Muscle of back (tissue), 11 donors: Measurements from ENCODE around the gene YPEL2. TPM values are rescaled to one million over a fixed set of nuclear protein-coding genes. Genes with fewer than 3 reads are reported as not detected.
A peak's percentile ranks its signal among the peaks of the same experiment; 100 is the strongest.

Experiments
- DNase-seq, 3 donors: peaks; one replicate each; pipeline versions ENCODE4 v3.0.0 to v3.0.0-alpha.2; 2013
- polyA plus RNA-seq, 10 donors: library from polyadenylated mRNA; unstranded; fragments of 120-200 nt; gene quantifications; one replicate each; pipeline ENCODE4 v1.2.1, GENCODE V29; 2013; ENCODE audit not compliant: insufficient read length in 10 of 10

YPEL2 gene
- polyA plus RNA-seq, 10 donors = 10.8 to 17.4 (median 14.4) TPM

DNA sequence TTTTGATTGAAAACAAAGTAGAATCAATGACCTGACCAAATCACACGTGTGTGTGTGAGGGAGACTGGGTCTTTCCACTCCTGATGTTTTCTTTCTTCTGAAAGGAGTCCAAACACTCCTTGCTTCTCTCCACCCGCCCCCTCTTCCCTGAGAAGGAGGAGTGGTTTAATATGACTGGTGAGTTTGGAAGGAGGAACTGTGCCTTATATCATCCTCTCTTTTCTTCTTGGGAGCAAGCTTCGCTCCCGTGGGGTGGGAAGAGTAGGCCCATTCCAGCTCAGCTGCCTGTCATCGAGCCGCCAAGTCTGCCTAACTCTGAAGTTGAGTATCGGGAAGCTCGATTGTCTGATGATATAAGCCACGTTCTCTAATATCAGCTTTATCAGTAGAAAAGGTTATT, 96.5 kb downstream of the YPEL2 start:
- peak in 1 of 3 donors; percentile 64 for DNase-seq

DNA sequence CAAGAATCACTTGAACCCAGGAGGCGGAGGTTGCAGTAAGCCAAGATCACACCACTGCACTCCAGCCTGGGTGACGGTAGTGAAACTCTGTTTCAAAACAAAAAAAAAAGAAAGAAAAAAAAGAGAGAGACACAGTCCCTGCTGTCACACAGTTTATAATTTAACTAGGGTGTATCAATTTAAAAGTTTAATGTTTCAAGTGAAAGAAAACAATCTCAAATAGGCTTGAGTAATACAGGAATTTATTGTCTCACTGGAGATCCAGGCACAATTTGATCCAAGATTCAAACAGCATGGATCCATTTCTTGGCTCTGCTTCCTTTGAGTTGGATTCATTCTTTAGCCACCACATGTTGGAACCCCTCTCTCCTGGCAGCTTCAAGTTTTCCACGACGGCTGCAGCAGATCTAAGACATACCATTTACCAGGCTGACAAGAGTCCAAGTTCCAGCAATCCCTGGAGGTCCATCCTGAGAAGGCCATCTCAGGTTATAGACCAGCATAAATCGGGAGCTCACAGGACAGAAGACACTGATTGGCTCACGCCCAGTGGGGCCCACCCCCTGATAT, 97.5 kb downstream of the YPEL2 start:
- peak in 2 of 3 donors; percentile 58 to 73 for DNase-seq

DNA sequence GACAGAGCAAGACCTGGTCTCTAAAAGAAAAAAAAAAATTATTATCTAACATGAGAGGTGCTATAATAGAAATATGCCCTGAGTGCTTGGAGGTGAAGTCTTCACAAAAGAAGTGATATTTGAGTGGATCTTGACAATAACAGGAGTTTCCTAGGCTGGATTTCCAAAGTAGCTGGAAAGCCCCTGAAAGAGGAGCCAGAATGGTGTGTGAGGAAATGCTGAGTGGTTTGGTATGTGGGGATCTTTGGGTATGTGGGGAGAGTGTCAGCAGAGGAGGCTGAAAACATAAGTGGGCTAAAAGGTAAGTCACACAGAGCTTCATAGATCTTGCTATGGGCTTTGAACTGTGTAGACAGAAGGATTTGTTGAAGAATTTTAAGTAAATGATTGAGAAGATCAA, 100.1 kb downstream of the YPEL2 start:
- no peak for DNase-seq

DNA sequence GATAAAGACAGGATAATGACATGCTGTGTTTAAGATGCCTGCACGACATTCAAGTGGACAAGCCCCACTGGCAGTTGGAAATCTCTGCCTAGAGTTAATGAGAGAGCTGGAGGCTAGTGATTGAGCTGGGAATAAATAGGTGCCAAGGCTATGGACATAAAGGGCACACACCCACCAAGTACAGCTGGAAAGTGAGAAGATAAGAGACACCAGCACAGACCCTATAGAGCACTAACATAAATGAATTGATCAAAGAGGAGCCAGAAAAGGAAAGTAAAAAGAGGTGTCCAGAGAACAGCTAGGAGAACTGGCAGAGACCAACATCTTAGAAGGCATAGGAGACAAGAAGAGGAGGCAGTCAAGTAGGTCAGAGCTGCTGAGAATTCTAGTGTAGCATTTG, 101.2 kb downstream of the YPEL2 start:
- no peak for DNase-seq

DNA sequence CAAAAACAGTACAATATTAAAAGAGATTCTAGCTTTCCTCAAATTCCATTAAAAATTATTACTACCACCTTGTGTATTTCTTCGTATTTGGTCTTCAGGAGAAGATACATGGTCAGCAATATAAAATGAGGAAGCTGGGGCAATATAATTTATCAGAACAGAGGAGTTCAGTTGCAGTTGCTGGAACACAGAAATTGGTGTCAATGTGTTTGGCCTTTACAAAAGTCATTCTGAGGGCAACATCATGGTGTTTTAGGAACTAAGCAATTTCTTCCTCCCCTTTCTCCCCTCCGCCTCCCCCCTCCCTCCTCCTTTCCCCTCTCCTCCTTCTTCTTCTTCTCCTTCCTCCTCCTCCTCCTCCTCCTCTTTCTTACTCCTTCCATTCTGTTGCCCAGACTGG, 102.1 kb downstream of the YPEL2 start:
- DNase-seq = no peak

DNA sequence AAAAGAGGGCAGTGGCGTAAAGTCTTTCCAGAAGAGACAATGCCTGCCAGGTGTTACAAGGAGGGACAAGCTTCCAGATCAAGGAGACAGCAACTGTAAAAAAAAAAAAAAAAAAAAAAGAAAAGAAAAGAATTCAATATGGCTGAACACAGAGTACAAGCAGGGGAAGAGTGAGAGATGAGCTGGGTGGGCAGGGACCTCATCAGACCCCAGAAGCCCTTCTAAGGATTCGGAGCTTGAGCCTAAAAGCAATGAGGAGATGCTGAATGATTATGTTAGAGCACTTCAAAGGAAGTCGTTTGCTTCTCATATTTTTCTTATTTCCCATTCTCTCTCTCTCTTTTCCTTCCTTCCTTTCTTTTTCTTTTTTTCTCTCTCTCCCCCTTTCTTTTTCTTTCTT, 103.0 kb downstream of the YPEL2 start:
- no peak for DNase-seq

DNA sequence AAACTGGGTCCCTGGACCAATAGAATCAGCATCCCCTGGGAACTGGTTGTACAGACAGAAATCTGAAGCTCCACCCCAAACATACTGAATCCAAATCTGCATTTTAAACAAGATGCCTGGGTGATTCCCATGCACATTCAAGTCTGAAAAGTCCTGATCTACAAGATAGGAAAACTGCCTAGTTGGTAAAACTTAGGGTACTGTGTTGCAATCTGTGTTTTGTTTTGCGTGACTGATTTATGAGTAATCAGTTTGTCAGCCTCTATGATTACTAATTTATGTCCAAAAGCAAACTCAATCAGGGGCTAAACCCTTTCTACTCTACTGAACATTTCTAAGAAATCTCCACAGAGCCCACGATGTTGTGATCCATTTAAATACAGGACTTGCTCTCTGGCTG, 103.8 kb downstream of the YPEL2 start:
- no peak for DNase-seq

DNA sequence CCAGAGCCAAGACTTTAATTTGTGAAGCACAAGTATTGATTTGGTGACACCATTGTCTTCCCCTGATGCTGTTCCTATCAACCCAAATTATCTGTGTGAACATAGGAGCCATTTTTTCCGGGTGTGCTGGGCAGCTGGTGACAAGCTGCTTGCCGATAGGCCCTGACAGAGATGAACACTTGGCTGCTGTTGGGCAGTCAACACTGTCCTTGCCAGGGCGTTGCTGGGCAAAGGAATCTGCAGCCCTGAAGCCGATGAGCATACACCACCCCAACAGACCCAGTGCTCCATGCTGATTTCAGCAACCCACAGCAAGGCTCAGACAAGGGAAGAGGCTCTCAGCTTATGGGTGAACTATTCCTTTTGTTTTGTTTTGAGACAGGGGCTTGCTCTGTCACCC, 105.4 kb downstream of the YPEL2 start:
- no peak for DNase-seq

- no peak for DNase-seq
Observed at GRCh38 chr17:59437791-59438281, 106.4 kb downstream of the YPEL2 start.

GRCh38 chr17:59439262-59439661, 107.8 kb downstream of the YPEL2 start:
- no peak for DNase-seq

GRCh38 chr17:59439741-59440211, 108.3 kb downstream of the YPEL2 start:
- DNase-seq = no peak

DNA sequence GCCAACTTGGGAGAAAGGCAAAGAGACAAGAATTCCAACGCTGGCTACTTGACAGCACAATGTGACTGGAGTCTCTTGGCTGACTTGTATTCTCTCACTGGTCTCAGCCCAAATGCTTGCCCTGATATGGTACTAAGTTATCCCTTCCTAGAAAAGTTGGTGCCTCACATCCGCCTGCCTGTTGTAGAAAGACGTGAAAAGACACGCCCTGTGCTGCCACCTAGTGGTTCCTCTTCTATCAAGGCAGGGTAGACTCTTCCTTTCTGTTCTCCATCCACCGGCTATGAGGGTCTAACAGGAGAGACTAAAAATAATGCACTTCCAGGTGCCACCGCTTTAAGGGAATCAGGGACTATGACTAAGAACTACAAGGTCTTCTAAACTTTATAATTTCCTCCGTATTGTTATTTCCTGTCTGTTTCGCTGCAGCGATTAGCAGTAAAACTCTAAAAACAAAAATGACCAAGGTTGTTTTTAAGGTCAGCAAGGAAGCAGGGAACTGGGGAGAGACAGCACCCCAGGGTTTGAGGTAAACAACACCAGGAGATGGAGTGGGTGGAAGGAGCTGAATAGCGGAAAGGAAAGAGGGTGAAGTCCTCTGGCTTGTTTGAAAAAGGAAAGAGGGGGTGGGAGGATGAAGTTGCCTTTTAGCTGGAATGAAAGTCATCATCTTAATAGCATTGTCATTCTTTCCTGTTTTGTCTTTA, 109.5 kb downstream of the YPEL2 start:
- DNase-seq = peak; percentile 87 to 93 (median 91)

GRCh38 chr17:59441464-59442096, 110.1 kb downstream of the YPEL2 start:
- DNase-seq = no peak

DNA sequence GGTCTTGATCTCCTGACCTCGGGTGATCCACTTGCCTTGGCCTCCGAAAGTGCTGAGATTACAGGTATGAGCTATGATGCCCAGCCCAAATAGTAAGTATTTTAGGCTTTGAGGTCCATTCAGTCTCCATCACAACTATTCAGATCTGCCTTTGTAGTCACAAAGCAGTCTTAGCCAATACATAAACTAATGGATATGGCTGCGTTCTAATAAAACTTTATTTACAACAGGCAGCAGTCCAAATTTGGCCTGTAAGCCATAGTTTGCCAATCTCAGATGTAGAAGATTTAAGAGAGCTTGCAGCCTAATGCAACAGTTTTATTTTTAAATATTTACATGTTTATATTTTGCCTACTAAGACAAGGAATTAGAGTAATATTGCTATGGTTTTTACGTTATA, 111.7 kb downstream of the YPEL2 start:
- no peak for DNase-seq

Other genes with a start within 250 kb of the YPEL2 start
- gene TRIM37, start 224.8 kb upstream of the YPEL2 start, polyA plus RNA-seq = 10 to 100 TPM; 12.1 to 18.9 (median 15.0) TPM
- 10 to 100 TPM; 34.6 to 56.3 (median 40.5) TPM for gene SKA2, start 176.5 kb upstream of the YPEL2 start, polyA plus RNA-seq
- gene PRR11, start 175.9 kb upstream of the YPEL2 start, polyA plus RNA-seq = 10 to 100 TPM; 10.3 to 19.8 (median 12.9) TPM
- gene SMG8, start 121.6 kb upstream of the YPEL2 start, polyA plus RNA-seq = 10 to 100 TPM; 12.5 to 18.4 (median 14.6) TPM
- 1 to 10 TPM; 1.2 to 2.9 (median 2.5) TPM for gene GDPD1, start 111.1 kb upstream of the YPEL2 start, polyA plus RNA-seq
- gene DHX40, start 234.0 kb downstream of the YPEL2 start, polyA plus RNA-seq = 10 to 100 TPM; 28.2 to 38.5 (median 33.4) TPM